Activated CD4-positive, alpha-beta T cell treated with anti-CD3 and anti-CD28 coated beads, Interleukin-2, amount 50 U/mL, for 1 hour (primary cell): ENCODE results near the gene MAPKAPK2.

ENCODE experiments used
- DNase-seq: peaks from one replicate; pipeline ENCODE4 v3.0.0-alpha.2; 2020

Gene MAPKAPK2

GRCh38 chr1:206783506-206783905 lies 98.8 kb downstream of the MAPKAPK2 start:
- no peak for DNase-seq
